Colonic mucosa (tissue), 4 donors: ENCODE data around the gene KIAA0586. TPM values are rescaled to one million over a fixed set of nuclear protein-coding genes. Genes with fewer than 3 reads are reported as not detected.
"Not testable (repeated sequence)": the region's sequence is repeated elsewhere in the genome, so short reads cannot be mapped to it uniquely, and the experiment has no call there.

Source experiments
- DNase-seq: peaks from one replicate; pipeline ENCODE4 v3.0.0-alpha.2; 2020
- H3K27ac ChIP-seq: fragments of 200-600 bp; one replicate; pipeline ENCODE4 v1.8.0; 2021
- H3K27me3 ChIP-seq: fragments of 200-600 bp; one replicate; pipeline ENCODE4 v1.8.0; 2021
- H3K36me3 ChIP-seq: fragments of 200-600 bp; one replicate; pipeline ENCODE4 v1.8.0; 2021
- H3K4me1 ChIP-seq: fragments of 200-600 bp; one replicate; pipeline ENCODE4 v1.8.0; 2021; ENCODE audit warnings: mild to moderate bottlenecking
- H3K4me3 ChIP-seq: fragments of 200-600 bp; one replicate; pipeline ENCODE4 v1.8.0; 2021
- H3K9ac ChIP-seq, 2 donors: one replicate each; pipeline ENCODE4 v1.7.0; 2013; ENCODE audit warnings: control low read depth in 2 of 2, low read depth in 2 of 2, low read length in 2 of 2
- H3K9me3 ChIP-seq: fragments of 200-600 bp; one replicate; pipeline ENCODE4 v1.8.0; 2021
- intact Hi-C: fragments of 100-400 bp; cut with DNase I; formaldehyde crosslinking; loops from one replicate; pipeline ENCODE4 v1.14.1; 2022
- total RNA-seq, 2 donors: library from RNA; stranded (reverse); fragmentation: NEBNext Ultra II Directional in 1 of 2; extraction: Animal tissue kit (Norgen Biotek cat#: 25700) in 1 of 2; gene quantifications; one replicate each; pipeline ENCODE4 v1.2.1, GENCODE V29; 2021
- TF ChIP-seq, protein P1 (sequence below): fragments of 200-600 bp; IDR thresholded peaks from one replicate; pipeline ENCODE4 v1.8.0; 2022; ENCODE audit warnings: antibody characterized with exemption, mild to moderate bottlenecking
- donor health status: healthy.
- donor health status: DM: no; HTN: no; CAD: no.
- donor health status: DM: no; HTN: no; CAD: no.

Gene KIAA0586
- total RNA-seq, 2 donors from 2014 or later, result 12.3 to 17.4 TPM

DNA sequence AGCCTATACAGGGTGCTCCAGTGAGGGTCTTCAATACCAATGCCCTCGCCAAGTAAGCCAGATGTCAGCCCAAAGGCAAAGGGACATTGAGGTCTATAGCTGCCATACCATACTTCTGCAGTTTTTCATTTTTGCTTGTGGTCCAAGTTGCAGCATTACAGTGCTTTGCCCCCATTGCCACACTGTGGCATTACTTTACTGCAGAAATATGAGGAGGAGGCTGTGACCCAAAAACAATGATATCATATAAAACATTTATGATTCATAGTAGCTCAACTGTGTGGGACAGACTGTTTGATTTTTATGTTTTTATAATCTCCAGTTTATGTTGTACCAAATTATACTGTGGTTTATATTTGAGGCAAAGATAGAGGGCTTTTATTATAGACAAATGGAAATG lies 64.1 kb downstream of the KIAA0586 start:
- DNase-seq, result no peak
- H3K36me3 ChIP-seq, result no peaks in the 10 kb centered on the region
- TF ChIP-seq, protein P1, sequence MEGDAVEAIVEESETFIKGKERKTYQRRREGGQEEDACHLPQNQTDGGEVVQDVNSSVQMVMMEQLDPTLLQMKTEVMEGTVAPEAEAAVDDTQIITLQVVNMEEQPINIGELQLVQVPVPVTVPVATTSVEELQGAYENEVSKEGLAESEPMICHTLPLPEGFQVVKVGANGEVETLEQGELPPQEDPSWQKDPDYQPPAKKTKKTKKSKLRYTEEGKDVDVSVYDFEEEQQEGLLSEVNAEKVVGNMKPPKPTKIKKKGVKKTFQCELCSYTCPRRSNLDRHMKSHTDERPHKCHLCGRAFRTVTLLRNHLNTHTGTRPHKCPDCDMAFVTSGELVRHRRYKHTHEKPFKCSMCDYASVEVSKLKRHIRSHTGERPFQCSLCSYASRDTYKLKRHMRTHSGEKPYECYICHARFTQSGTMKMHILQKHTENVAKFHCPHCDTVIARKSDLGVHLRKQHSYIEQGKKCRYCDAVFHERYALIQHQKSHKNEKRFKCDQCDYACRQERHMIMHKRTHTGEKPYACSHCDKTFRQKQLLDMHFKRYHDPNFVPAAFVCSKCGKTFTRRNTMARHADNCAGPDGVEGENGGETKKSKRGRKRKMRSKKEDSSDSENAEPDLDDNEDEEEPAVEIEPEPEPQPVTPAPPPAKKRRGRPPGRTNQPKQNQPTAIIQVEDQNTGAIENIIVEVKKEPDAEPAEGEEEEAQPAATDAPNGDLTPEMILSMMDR, result no peak
- H3K4me1 ChIP-seq, result no peaks in the 10 kb centered on the region
- H3K4me3 ChIP-seq, result no peak overlapping the region
- H3K9me3 ChIP-seq, result no peaks in the 10 kb centered on the region
- intact Hi-C loops, result no loop called here
- no peak overlapping the region for H3K27ac ChIP-seq
- H3K27me3 ChIP-seq, result no peaks in the 10 kb centered on the region
- H3K9ac ChIP-seq, result no peak overlapping the region

DNA sequence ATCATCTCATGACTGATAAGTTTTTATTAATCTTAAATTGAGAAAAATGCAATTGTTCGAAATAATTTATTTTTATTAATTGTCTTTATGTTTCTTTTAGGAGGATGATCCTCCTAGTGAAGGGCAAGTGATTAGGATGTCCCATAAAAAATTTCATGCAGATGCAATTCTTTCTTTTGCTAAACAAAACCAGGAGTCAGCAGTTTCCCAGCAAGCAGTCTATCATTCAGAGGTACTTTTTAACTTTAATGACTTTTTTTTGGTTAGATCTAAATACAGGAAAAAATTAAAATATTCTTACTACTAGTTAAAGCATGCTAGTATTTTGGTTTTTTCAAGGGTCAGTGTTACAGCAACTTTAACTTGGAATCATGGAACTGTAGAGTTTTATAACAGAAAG lies 64.5 kb downstream of the KIAA0586 start:
- H3K27me3 ChIP-seq, result no peaks in the 10 kb centered on the region
- H3K27ac ChIP-seq, result no peak overlapping the region
- no peak overlapping the region for H3K4me3 ChIP-seq
- TF ChIP-seq, protein P1, result no peak
- intact Hi-C loops, result no loop called here
- H3K4me1 ChIP-seq, result no peaks in the 10 kb centered on the region
- no peaks in the 10 kb centered on the region for H3K36me3 ChIP-seq
- no peak for DNase-seq
- no peak overlapping the region for H3K9ac ChIP-seq
- H3K9me3 ChIP-seq, result no peaks in the 10 kb centered on the region

DNA sequence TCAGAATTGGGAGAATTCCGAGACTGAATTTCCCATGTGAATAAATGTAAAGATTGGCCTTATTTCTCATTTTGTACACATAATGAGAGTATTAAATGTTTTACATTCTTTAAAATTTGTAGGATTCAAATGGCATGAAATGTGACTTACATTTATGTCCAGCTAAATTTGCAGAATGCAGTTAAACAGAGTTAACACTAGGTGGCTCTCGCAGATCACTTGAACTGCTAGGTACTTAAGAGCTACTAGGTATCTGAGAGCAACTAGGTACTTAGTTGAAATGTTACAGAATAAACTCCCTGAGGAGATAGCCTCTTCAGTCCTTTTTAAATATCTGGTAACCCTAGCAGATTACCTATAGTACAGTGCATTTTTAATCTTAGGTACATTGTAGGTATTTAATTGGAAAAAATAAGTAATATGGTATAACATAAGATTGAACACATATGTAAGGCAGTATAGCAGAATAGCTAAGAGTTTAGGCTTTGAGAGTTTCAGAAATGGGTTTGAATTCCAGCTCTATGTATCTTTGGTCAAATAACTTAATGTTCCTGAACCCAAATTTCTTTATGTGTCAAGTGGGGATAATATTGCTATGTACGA lies 73.8 kb downstream of the KIAA0586 start:
- peak; percentile 22 for DNase-seq
- TF ChIP-seq, protein P1, result peak; percentile 77
- H3K36me3 ChIP-seq, result no peaks in the 10 kb centered on the region
- no peaks in the 10 kb centered on the region for H3K27me3 ChIP-seq
- H3K4me1 ChIP-seq, result no peaks in the 10 kb centered on the region
- H3K9me3 ChIP-seq, result no peaks in the 10 kb centered on the region
- no peak overlapping the region for H3K9ac ChIP-seq
- intact Hi-C loops, result loop anchor here (5.0 to 10.0 kb wide), 4 partner anchors 136 to 626 kb away; partner anchors contain the start of gene DACT1
- H3K27ac ChIP-seq, result no peak overlapping the region
- H3K4me3 ChIP-seq, result no peak overlapping the region

DNA sequence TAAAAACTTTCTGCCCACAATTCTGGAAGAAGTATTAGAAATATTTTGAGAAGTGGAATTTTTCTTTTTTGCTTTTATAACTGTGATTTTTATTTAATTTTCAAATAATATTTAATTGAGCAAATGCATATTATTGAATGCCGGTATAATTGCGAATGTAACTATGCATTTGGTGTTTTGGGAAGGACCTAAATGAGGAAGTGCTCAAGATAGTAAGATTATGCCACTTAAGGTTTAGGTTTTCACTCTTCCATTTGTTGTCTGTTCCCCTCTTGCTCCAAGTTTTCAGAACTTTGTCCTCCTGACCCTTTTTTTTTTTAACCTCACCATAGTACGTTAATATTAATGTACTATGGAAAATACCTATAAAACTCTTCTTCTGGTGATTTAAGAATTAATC lies 85.8 kb downstream of the KIAA0586 start:
- H3K36me3 ChIP-seq, result no peaks in the 10 kb centered on the region
- DNase-seq, result no peak
- intact Hi-C loops, result no loop called here
- H3K9me3 ChIP-seq, result no peaks in the 10 kb centered on the region
- H3K27ac ChIP-seq, result no peak overlapping the region
- H3K4me1 ChIP-seq, result no peaks in the 10 kb centered on the region
- H3K27me3 ChIP-seq, result no peaks in the 10 kb centered on the region
- H3K4me3 ChIP-seq, result no peak overlapping the region
- no peak overlapping the region for H3K9ac ChIP-seq
- TF ChIP-seq, protein P1, result no peak

DNA sequence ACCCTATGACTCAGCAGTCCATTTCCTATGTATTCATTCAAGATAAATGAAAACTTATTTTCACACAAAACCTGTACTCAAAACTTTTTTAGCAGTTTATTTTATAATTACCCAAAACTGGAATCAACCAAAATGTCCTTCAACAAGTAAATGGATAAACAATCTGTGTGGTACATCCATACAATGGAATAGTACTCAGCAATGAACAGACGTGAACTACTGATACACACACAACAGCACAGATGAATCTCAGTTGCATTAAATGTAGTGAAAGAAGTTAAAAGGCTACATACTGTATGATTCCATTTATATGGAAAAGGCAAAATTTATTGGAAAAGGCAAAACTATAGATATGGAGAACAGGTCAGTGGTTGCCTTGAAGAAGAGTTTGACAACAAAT lies 90.1 kb downstream of the KIAA0586 start:
- Histone ChIP-seq H3K36me3 (no peaks in the 10 kb centered on the region), H3K9me3 (no peaks in the 10 kb centered on the region), H3K4me1 (no peaks in the 10 kb centered on the region), H3K4me3 (no peak overlapping the region), H3K27ac (no peak overlapping the region), H3K9ac (no peak overlapping the region), H3K27me3 (no peaks in the 10 kb centered on the region)
- intact Hi-C loops, result no loop called here
- no peak for DNase-seq
- TF ChIP-seq, protein P1, result no peak

DNA sequence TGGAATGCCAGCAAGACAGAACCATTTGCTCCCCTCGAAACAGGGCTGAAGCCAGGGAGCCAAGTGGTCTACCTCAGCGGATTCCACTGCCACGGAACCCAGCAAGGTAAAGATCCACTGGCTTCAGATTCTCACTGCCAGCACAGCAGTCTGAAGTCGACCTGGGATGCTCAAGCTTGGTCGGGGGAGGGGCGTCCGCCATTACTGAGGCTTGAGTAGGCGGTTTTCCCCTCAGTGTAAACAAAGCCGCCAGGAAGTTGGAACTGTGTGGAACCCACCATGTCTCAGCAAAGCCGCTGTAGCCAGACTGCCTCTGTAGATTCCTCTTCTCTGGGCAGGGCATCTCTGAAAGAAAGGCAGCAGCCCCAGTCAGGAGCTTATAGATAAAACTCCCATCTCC lies 98.2 kb downstream of the KIAA0586 start:
- H3K36me3 ChIP-seq, H3K9ac ChIP-seq, H3K4me3 ChIP-seq, H3K4me1 ChIP-seq, H3K27me3 ChIP-seq, intact Hi-C loops, H3K9me3 ChIP-seq, H3K27ac ChIP-seq, DNase-seq: not testable (repeated sequence)
